Progenitor cell of endocrine pancreas (in vitro differentiated cells): ENCODE data around the gene DSE. TPM values are rescaled to one million over a fixed set of nuclear protein-coding genes. Genes with fewer than 3 reads are reported as not detected.

Source experiments
- DNase-seq: peaks from one replicate; pipeline ENCODE4 v3.0.0; 2021; ENCODE audit warnings: low spot score; ENCODE audit not compliant: unreplicated experiment
- H3K27ac Mint-ChIP-seq: 2 replicates; pipeline ENCODE4 v1.8.0; 2021; ENCODE audit warnings: mild to moderate bottlenecking, moderate library complexity, mixed read lengths
- H3K27me3 Mint-ChIP-seq: 2 replicates; pipeline ENCODE4 v1.8.0; 2021; ENCODE audit warnings: mixed read lengths
- H3K36me3 Mint-ChIP-seq: 2 replicates; pipeline ENCODE4 v1.8.0; 2022; ENCODE audit warnings: mixed read lengths; ENCODE audit not compliant: insufficient read depth
- H3K4me1 Mint-ChIP-seq: 2 replicates; pipeline ENCODE4 v1.8.0; 2021; ENCODE audit warnings: low read depth, mixed read lengths
- H3K4me3 Mint-ChIP-seq: 2 replicates; pipeline ENCODE4 v1.8.0; 2021; ENCODE audit warnings: low read depth, mild to moderate bottlenecking, moderate library complexity, mixed read lengths
- H3K9me3 Mint-ChIP-seq: 2 replicates; pipeline ENCODE4 v1.8.0; 2021; ENCODE audit warnings: low read depth, mixed read lengths
- total RNA-seq: library from RNA; stranded (reverse); gene quantifications from 2 replicates; pipeline ENCODE4 v1.2.1, GENCODE V29; 2021
- TF ChIP-seq, protein P1 (sequence below): fragments of 200-600 bp; sonication (generic); IDR thresholded peaks from one replicate; pipeline ENCODE4 v1.5.0; 2021; ENCODE audit warnings: antibody characterized with exemption, mild to moderate bottlenecking; ENCODE audit not compliant: unreplicated experiment

The DSE gene
- total RNA-seq, 1 donor from 2014 or later = 20.4 TPM

DNA sequence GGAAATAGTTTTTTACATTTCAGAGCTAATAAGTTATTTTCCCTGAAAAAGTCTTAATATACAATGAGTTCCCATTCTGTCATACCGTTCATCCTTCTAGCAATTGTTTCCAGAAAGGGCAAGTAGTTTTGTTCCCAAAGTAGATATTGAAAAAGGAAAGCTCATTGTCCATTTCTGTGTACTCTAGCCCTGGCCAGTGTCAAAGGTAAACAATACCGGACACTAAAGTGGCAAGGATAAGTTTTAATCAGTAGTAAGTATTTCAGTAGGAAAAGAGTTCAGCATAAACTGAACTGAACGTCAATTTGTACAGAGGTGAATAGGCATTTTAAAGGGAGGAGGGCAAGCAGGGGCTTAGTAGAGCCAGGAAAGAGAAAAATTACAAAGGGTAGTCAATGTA is 46.9 kb downstream of the DSE start:
- no peak overlapping the region for H3K4me3 Mint-ChIP-seq
- peak overlapping the region; percentile 79 for H3K27ac Mint-ChIP-seq
- TF ChIP-seq, protein P1, sequence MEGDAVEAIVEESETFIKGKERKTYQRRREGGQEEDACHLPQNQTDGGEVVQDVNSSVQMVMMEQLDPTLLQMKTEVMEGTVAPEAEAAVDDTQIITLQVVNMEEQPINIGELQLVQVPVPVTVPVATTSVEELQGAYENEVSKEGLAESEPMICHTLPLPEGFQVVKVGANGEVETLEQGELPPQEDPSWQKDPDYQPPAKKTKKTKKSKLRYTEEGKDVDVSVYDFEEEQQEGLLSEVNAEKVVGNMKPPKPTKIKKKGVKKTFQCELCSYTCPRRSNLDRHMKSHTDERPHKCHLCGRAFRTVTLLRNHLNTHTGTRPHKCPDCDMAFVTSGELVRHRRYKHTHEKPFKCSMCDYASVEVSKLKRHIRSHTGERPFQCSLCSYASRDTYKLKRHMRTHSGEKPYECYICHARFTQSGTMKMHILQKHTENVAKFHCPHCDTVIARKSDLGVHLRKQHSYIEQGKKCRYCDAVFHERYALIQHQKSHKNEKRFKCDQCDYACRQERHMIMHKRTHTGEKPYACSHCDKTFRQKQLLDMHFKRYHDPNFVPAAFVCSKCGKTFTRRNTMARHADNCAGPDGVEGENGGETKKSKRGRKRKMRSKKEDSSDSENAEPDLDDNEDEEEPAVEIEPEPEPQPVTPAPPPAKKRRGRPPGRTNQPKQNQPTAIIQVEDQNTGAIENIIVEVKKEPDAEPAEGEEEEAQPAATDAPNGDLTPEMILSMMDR = no peak
- DNase-seq = no peak
- H3K4me1 Mint-ChIP-seq = peaks cover 8% of the 10 kb centered on the region
- no peaks in the 10 kb centered on the region for H3K9me3 Mint-ChIP-seq
- H3K27me3 Mint-ChIP-seq = no peaks in the 10 kb centered on the region
- H3K36me3 Mint-ChIP-seq = no peaks in the 10 kb centered on the region

DNA sequence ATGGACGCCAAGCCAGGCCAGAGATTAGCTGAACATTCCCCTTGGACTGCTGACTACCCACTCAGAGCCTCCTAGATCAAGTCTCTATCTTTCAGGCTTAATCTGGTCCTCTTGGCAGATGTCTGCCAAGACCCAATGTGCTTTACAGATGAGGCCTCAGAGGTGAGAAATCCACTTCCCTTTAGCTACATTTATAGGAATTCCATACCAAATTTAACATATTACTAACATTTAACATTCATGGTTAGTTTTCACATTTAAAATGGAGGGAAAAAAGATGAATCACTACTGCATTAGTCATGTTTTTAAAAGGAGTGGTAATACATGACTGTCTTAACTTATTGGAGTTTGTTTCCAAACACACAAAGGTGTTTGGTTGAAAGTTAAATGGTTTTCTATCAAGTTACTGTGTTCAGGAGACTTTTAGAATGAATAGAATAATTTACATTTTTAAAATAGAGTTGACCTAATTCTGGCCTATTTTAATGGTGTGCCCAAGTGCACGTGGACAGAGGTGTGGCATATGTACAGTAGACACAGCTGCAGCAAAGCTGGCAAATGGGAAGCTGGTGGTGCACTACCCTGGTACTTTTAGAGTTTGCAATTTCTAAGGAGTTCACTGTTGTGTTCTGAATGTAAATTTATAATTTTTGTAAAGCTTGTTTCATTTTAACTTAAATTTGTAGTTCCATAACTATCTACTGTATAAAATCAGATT is 48.5 kb downstream of the DSE start:
- Mint-ChIP-seq H3K4me3 (no peak overlapping the region), H3K27ac (no peak overlapping the region), H3K9me3 (no peaks in the 10 kb centered on the region), H3K4me1 (peaks cover 12% of the 10 kb centered on the region), H3K36me3 (no peaks in the 10 kb centered on the region), H3K27me3 (no peaks in the 10 kb centered on the region)
- TF ChIP-seq, protein P1 = no peak
- no peak for DNase-seq

DNA sequence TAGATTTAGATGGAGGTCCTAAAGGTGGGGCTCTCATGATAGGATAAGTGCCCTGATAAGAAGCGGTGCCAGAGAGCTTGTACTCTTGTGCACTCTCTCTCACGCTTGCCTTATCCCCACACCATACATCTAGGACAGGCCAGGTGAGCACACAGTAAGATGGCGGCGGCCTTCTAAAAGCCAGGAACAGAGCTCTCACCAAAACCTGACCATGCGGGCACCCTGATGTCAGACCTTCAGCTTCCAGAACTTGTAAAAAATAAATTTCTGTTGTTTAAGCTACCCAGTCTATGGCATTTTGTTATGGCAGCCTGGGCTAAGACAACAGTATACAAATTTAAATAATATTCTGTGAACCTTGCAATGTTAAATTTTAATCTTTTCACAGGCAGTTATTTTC is 49.6 kb downstream of the DSE start:
- H3K4me3 Mint-ChIP-seq = no peak overlapping the region
- TF ChIP-seq, protein P1 = no peak
- no peaks in the 10 kb centered on the region for H3K9me3 Mint-ChIP-seq
- no peak overlapping the region for H3K27ac Mint-ChIP-seq
- peaks cover 2% of the 10 kb centered on the region for H3K36me3 Mint-ChIP-seq
- H3K27me3 Mint-ChIP-seq = no peaks in the 10 kb centered on the region
- DNase-seq = no peak
- H3K4me1 Mint-ChIP-seq = peaks cover 12% of the 10 kb centered on the region

DNA sequence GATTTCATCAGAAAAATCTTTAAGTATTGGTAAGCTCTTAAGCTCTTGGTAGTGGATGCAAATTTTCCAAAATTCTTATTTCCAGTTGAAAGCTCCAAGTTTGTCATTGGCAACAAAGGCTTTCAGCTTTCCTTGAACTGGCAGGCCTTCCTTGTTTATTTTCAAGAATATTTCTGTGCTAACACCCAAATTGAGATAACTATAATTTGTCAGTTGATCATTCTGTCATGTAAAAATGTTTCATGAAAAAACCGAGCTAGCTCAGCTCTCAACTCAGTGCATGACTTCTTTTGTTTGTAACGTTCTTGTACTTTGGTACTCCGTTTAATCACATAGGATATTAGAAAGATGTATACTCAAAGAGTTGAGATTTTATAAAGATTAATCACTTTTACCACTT is 51.5 kb downstream of the DSE start:
- peaks cover 2% of the 10 kb centered on the region for H3K36me3 Mint-ChIP-seq
- TF ChIP-seq, protein P1 = no peak
- no peaks in the 10 kb centered on the region for H3K9me3 Mint-ChIP-seq
- peaks cover 12% of the 10 kb centered on the region for H3K4me1 Mint-ChIP-seq
- H3K27ac Mint-ChIP-seq = no peak overlapping the region
- DNase-seq = no peak
- no peak overlapping the region for H3K4me3 Mint-ChIP-seq
- H3K27me3 Mint-ChIP-seq = no peaks in the 10 kb centered on the region

DNA sequence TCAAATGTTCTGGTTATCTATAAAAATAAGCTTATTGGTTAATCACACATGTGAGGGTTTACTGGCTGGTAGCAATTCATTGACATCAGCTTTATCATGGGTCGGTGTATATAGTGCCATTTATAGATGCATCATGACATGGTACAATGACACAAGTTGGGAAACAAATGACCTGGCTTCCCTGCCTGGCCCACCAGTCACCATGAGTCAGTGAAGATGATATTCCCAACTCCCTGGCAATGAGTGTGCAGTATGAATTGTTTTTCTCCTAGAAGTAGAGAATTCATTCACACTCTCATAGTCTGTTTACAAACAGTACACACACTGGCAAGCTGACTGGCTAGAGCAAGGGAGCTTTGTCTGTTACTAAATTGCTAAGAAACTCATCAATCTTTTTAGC is 53.3 kb downstream of the DSE start:
- Mint-ChIP-seq H3K9me3 (no peaks in the 10 kb centered on the region), H3K27me3 (no peaks in the 10 kb centered on the region), H3K4me3 (no peak overlapping the region), H3K36me3 (peaks cover 7% of the 10 kb centered on the region), H3K4me1 (peaks cover 8% of the 10 kb centered on the region), H3K27ac (no peak overlapping the region)
- TF ChIP-seq, protein P1 = no peak
- no peak for DNase-seq
